Hematopoietic multipotent progenitor cell treated with erythropoietin and hydrocortisone succinate and interleukin-3 and kit ligand, for 8 days (in vitro differentiated cells): ENCODE data around the gene CEP76.
A peak's percentile ranks its signal among the peaks of the same experiment; 100 is the strongest.
"Not testable (repeated sequence)": the region's sequence is repeated elsewhere in the genome, so short reads cannot be mapped to it uniquely, and the experiment has no call there.

Experiments used
- DNase-seq: peaks from one replicate; pipeline ENCODE4 v3.0.0-alpha.2; 2015

The CEP76 gene

DNA sequence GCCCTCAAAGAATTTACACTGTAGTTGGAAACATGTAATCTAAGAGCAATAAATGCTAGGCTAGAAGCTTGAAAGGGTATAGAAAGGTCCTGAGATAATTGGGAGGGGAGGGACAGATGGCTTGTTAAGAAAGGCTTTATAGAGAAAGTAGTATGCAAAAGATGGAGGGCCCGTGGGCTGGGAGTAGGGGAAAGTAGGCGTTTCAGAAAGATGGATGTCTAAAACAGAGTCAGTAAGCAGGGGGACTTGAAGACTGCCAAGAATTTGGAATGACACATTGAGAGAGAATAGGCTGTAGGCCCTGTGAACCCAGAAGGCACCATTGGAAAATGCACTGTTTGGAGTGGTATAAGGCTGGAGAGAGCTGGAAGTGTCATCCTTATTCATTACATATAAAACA, 1.1 kb upstream of the CEP76 start:
- peak; percentile 43 for DNase-seq

DNA sequence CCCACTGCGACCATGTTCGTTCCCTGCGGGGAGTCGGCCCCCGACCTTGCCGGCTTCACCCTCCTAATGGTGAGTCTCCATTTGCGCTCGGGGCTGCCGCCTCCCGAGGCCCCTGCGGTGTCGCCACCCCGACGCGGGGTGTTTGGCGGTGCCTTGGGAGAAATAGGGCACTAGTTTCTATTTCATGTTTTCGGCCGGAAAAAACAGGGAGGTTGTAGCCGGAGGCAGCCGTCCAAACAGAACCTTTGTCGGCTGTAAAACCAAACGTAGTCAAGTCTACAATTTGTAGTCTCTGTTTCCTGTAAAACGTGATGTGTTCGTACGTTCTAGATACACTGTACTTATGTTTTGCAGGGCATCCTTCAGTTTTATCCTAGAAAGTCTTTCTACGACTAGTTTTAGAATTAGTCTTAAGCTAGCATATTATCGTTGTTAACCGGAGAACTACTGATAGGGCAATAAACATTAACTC, 609 bp upstream of the CEP76 start:
- DNase-seq = no peak

DNA sequence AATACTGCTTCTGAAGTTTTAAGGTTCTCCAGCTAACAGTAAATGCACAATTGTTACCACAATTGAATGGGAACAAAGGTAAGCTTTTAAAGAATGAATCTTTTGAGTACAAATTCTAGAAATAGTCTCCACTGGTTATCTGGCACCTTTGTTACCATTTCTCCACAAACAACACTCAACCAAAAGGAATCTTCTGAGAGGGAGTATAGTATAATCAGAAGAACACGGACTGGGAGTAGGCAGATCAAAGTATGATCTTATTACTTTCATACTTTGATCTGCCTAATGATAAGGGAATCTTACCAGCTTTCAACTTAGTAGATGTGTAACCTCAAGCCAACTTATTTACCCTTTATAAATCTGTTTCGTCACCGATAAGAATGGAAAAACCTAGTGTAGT, 1.4 kb downstream of the CEP76 start:
- DNase-seq = no peak

DNA sequence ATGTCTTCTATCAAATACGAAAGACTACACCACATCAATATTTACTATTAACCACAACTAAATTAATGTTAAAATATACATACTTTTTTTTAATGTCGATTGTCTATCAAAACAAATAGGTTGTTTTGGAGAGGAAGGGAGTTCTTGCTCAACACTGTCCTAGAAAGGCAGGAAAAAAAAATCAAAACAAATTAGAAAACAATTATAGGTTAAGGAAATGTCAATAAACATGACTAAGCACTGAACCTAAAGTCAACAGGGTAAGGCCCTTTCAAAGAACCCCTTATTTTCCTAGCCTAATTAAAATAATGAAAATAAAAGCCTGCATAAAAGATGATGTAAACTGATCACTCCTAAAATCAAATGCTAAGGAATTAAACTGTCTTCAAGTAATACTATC, 2.8 kb downstream of the CEP76 start:
- DNase-seq = no peak

DNA sequence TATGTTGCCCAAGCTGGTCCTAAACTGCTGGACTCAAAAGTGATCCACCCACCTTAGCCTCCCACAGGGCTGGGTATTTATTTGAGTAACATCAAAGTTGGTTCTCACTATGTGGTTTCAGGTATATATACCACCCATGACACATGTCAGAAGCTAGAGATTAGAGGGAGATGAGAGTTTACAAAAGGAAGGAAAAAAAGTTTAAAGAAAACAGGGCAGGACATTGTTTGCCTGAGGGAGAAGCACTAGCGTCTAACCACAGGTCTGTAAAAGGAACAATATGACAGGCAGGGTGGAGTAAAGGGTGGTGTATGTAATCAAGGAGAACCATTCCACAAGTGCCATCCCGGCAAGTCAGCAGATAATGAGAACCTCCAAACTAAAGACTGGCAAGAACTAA, 8.5 kb downstream of the CEP76 start:
- no peak for DNase-seq

DNA sequence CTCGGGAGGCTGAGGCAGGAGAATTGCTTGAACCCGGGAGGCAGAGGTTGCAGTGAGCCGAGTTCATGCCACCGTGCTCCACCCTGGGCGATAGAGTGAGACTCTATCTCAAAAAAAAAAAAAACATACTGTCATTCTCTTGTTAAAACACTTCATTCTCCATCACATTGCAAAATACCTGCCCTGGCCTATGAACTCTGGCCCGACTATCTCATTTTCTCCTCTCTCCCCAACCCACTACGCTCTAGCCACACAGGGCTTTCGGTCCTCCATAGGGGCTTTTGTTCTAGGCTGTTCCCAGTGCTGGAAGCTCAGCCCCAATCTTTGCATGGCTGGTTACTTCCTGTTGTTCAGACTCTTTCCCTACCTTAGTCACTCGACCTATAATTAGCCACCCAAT, 10.3 kb downstream of the CEP76 start:
- no peak for DNase-seq

- DNase-seq = no peak
These were observed 13.2 kb downstream of the CEP76 start for GRCh38 chr18:12689256-12689850.

DNA sequence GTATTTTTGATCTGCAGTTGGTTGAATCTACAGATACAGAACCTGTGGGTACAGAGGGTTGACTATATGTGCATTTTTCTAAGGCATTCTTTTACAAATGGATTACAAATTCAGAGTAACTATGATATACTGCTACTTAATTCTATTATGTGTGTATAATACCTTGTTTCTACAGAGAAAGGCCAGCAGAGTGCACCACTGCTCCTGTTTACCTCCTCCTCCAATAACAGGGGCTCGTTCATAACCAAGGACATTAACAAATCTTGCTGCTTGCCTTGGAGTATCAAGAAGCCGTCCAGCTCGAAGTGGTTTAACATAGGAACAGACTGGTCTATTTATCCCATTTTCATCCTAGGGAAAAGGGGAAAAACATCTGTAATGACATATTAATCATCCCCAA, 16.4 kb downstream of the CEP76 start:
- peak; percentile 37 for DNase-seq

DNA sequence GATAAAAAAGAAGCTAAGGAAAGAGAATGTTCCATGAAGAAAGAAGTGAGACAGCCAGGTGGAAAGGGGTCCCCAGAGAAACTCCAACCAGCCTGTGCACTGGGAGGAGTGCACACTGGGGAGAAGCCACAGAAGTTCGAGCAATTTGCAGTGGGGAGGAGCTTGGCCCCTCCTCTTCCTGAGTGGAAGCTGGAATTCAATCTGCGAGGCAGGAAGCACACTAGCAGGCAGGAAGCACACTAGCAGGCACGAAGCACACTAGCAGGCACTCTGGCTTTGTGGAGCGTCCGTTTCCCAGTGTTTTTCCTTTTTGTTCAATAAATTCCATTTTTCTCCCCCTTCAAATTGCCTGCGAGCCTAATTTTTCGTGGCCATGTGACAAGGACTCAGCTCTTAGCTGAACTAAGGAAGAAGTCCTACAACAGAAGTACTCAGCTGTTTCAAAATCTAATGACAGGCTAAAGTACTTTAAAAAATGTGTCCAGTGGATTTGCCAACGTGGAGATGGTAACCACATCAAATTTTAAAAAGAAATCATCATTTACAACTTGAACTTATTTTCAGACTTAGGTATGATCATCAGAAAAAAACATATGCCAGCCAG, 23.2 kb downstream of the CEP76 start:
- DNase-seq = peak; percentile 10

- no peak for DNase-seq
These were observed 34.5 kb downstream of the CEP76 start for GRCh38 chr18:12668041-12668440.

GRCh38 chr18:12659904-12660605, 42.5 kb downstream of the CEP76 start:
- peak; percentile 72 for DNase-seq

GRCh38 chr18:12658426-12659138, 43.9 kb downstream of the CEP76 start:
- DNase-seq = peak; percentile 22

GRCh38 chr18:12657684-12658425, 44.7 kb downstream of the CEP76 start, which contains the start of gene SPIRE1:
Gene SPIRE1 (minus strand): TSS chr18:12658107. CDS start chr18:12657866, 241 bp downstream.
- peak; percentile 18 for DNase-seq

DNA sequence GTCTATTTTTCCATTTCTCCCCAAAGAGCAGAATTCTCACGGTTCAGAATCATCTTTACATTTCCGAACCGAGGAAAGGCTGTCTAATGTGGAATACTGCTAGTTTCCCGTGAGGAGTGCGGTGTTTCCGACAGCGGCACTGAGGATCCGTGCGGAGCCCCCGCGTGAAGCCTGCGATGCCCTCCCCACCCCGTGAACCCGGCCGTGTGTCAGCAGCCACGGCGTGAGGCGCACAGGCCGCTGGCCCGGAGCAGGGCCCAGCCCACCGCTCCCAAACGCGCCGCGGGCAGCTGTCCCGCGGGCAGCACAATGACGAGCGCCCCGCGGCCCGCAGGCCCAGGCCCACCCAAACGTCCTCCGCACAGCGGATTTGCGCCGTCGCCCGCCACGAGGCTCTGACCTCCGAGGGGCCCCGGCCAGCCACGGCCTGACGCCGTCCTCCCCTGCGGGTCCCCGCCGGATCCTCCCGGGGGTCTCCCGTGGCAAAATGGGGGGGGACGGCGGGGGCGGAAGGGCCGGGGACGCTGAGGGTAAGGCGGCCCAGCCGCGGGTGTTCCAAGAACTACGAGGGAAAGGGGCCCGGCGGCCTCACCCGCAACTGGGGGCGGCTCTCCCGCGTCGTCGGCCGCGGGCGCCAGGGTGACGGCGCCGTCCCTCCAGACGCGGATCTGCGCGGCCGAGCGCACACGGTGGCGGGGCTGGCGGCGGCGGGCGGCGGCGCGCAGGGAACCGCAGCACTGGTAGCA, 45.4 kb downstream of the CEP76 start:
- no peak for DNase-seq

DNA sequence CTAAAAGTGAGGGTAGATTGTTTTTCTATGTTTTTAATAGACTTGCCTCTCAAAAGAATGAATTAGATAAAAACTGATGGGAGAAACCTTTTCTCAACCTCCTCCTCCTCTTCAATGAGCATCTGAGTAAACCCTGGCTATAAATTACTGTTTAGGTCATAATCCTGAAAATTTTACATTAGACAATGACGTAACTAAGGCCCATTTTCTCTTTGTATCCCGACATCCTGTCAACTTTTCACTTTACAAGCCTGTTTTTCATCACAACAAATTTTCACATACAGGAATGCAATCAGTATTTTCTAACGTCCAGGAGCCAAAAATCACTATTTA, 46.0 kb downstream of the CEP76 start:
- no peak for DNase-seq

DNA sequence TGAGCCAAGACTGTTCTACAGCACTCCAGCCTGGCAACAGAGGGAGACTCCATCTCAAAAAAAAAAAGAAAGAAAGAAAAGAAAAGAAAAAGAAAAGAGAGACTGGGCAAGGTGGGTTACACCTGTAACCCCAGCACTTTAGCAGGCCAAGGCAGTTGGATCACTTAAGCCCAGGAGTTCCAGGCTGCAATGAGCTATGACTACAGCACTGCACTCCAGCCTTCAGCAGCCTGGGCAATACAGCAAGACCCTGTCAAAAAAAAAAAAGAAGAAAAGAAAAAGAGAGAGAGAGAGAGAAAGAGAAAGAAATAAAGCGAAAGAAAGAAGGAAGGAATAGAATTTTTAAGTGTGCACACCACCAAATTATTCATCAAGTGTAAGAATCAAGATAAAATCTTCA, 47.6 kb downstream of the CEP76 start:
- no peak for DNase-seq

- peak; percentile 35 for DNase-seq
These were observed 49.6 kb downstream of the CEP76 start for GRCh38 chr18:12652861-12653401.

DNA sequence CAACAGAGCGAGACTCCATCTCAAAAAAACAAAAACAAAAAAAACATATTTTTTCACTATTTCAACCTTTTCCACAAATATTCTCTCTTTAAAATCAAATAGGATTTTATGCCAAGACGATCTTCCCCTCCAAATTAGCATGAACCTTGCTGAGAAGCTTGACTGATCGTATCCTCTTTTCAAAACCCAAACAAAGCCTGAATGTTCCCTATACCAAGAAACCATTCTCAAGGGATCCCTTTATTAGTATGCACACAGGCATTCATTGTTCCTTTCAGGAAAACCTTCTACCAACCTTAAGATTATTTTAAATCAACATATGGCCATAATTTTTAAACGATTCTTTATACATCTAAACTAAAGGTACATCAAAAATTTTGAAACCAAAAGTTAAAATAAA, 50.9 kb downstream of the CEP76 start:
- no peak for DNase-seq

- no peak for DNase-seq
These were observed 54.8 kb downstream of the CEP76 start for GRCh38 chr18:12647773-12648172.

DNA sequence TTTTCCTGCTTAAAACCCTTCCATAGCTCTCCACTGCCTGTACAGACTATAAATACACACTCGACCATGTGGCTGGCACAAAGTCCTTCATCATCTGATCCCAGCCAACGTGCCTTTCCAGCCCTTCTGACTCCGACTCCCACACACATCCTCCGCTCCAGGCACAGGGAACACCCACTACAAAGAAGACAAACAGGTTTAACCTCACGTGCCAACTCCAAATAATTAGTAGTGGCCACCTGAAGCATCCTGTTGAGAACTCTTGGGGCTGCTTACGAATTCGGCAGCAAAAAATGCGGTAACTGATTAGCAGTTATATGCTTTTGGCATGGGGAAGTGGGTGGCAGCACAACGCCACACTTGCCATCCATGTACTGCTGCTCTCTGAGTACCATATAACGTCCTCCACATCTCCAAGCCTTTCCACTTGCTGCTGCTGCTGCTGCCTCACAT, 56.7 kb downstream of the CEP76 start:
- no peak for DNase-seq

DNA sequence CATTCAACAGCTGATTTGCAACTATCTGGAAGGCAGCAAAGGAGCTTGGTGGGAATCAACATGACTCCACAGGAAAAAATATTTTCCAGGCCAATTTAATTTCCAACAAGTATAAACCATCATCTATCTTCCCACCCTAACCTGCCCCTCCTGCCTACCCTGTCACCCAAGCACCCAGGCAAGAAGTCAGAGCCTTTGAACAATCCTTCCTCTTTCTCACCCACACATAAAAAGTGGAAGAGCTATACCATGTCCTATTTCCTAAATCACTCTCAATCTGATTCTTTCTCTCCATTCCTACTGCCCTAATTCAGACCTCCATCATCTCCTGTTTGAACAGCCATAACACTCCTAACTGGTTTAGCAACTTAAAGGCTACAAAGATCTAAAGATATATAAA, 57.3 kb downstream of the CEP76 start:
- DNase-seq = no peak

DNA sequence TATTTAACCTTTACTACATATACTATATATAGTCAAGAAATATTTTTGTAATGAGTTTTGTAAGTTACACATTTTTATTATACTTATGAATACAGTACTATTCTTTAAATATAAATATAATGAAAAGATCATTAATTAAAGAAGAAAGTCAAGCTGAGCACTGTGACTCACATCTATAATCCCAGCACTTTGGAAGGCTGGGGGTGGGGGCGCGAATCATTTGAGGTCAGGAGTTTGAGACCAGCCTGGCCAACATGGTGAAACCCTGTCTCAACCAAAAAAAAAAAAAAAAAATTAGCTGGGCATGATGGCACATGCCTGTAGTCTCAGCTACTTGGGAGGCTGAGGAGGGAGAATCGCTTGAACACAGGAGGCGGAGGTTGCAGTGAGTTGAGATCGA, 58.8 kb downstream of the CEP76 start:
- not testable (repeated sequence) for DNase-seq
